Fibroblast of skin of right quadriceps (primary cell): ENCODE results near the gene CTNNAL1.
"Not testable (repeated sequence)": the region's sequence is repeated elsewhere in the genome, so short reads cannot be mapped to it uniquely, and the experiment has no call there.

Experiments used
- DNase-seq: peaks from one replicate; pipeline ENCODE4 v3.0.0-alpha.2; 2013

Gene CTNNAL1, protein sequence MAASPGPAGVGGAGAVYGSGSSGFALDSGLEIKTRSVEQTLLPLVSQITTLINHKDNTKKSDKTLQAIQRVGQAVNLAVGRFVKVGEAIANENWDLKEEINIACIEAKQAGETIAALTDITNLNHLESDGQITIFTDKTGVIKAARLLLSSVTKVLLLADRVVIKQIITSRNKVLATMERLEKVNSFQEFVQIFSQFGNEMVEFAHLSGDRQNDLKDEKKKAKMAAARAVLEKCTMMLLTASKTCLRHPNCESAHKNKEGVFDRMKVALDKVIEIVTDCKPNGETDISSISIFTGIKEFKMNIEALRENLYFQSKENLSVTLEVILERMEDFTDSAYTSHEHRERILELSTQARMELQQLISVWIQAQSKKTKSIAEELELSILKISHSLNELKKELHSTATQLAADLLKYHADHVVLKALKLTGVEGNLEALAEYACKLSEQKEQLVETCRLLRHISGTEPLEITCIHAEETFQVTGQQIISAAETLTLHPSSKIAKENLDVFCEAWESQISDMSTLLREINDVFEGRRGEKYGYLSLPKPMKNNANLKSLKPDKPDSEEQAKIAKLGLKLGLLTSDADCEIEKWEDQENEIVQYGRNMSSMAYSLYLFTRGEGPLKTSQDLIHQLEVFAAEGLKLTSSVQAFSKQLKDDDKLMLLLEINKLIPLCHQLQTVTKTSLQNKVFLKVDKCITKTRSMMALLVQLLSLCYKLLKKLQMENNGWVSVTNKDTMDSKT

DNA sequence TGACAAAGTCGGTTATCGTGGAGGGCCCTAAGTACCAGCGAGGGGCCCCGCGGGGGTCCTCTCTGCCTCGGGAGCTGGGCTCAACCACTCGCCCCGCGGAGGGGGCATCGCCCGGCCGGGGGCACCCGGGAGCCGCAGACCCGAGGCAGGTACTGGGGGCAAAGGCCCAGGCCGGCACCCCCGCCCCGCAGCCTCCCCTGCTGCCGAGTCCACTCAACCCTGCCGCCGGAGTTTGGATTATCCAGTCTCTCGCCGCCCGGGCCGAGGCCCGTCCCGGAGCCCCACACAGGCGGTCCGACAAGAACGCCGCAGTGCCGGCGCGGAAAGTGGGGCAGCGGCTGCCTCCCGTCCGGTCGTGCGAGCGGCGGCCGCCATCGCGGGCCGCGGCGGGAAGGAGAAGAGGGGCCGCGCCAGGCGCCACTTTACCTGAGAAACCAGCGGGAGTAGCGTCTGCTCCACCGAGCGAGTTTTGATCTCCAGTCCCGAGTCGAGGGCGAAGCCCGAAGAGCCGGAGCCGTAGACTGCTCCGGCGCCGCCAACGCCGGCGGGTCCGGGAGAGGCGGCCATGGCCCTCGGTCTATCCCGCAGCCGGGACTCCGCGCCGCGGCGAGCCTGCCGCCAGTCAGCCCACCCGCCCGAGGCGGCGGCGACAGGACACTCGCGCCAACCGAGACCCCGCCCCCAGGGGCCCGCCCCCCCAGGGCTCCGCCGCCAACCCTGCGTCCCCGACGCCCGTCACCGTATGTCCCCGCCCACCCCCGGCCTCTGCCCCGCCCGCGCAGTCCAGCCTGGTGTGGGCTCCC lies at the start of gene CTNNAL1:
TSS of gene CTNNAL1 (minus strand) at position 624 of the 803 bp plus-strand sequence. CDS start at position 567, 57 bp downstream.
- peak; percentile 88 for DNase-seq

DNA sequence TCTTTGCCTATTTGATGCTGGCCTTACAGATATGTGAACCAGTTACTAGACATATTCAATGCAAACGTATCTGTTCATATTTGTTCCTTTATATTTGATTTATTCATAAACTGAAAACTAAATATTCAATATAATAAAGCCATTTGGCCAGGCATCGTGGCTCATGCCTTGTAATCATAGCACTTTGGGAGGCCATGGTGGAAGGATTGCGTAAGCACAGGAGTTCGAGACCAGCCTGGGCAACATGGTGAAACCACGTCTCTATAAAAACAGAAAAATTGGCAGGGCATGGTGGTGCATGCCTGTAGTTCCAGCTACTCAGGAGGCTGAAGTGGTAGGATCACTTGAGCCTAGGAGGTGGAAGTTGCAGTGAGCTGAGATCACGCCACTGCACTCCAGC lies 49.2 kb upstream of the CTNNAL1 start:
- DNase-seq: no peak

DNA sequence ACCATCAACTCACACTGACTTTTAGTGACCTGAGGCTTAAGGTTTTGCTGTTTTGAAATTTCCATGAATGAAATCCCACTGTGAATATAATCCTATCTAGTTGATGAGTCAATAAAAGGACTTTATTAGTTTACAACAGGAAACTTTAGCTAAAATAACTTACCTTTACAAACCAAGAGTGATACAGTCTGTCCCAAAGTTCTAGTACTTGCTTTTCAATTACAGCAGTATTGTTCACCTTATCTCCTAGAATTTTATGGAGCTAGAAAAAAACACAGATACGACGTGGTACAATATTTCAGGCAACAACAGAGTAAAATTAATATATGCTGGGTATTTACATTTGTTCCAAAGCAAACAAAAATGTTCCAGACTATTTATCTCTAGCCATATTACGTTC lies 46.9 kb upstream of the CTNNAL1 start:
- no peak for DNase-seq

- not testable (repeated sequence) for DNase-seq
Observed at GRCh38 chr9:109053121-109053520, 39.8 kb upstream of the CTNNAL1 start.

GRCh38 chr9:109052416-109052815 lies 39.1 kb upstream of the CTNNAL1 start:
- peak; percentile 31 for DNase-seq

- no peak for DNase-seq
Observed at GRCh38 chr9:109051733-109052132, 38.4 kb upstream of the CTNNAL1 start.

GRCh38 chr9:109050444-109050843 lies 37.1 kb upstream of the CTNNAL1 start:
- DNase-seq: no peak

DNA sequence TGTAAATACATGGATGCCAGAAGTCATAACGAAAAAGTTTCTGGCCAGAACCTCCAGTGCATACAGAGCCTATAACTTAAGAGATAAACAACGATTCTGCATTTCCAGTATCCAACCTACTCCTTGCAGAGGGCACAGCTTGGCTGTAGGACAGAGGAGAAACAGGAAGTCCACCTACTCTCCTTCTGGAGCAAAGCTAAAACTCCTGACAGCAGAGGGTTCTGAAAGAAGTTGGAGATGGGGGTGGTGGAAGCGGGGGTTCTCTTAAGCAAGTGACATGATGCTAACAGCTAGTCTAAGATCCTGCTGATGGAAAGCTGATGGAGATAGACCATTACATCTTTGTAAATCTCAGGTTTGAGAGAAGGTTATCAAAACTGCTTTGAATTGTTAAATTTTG lies 35.5 kb upstream of the CTNNAL1 start:
- no peak for DNase-seq

DNA sequence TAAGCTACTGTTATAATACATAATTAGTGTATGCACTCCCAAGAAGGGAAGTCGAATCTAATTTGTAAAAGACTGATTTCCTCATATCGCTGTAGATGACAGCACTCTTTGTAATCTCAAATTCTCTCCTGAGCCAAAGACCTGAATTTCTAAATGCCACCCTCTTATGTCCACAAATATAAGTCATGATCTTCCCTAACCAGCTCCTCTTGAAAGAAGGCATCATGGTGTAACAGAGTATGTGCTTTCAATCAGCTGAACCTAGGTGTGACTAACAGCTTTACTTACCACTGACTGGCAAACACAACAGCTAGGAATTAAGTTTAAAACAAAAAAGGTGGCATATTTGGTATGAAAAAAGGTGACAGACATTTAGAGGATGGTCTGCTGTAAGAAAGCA lies 34.0 kb upstream of the CTNNAL1 start:
- no peak for DNase-seq

DNA sequence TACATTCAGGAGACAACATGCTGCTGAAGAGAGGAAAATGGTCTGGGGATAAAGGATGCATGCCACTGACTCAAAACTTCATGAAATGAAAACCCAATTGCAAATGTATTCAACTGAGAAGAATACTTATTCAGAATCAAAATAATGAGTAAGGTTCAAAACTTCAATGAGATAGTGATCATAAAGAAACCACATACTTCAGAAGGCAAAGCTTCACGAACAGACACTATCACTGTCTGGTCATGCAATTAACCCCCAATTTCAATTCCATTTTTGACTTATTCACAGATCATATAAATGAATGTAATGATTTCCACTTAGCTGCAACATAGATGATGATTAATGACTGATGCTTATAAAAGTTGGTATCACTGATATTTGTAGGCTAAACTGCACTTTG lies 33.0 kb upstream of the CTNNAL1 start:
- DNase-seq: no peak

GRCh38 chr9:109043578-109043977 lies 30.3 kb upstream of the CTNNAL1 start:
- no peak for DNase-seq

GRCh38 chr9:109040571-109040970 lies 27.3 kb upstream of the CTNNAL1 start:
- DNase-seq: no peak

DNA sequence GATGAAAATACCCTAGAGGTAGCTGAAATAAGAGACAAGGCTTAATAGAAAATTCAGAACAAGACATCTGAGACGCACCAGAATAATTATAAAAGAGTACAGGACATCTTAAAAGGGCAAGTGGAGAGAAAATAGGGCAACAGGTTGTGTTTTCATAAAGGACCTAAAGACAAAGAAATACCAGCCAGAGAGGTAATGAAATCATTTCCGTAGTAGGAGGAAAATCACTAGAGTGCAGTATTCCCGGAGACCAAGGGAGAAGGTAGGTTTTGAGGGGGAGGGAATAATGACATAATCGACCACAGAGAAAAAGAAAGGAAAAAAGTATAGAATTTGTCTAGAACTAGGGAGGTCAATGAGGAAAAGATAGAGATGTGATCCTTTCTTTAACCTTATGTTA lies 26.2 kb upstream of the CTNNAL1 start:
- DNase-seq: no peak

GRCh38 chr9:109037946-109038715 lies 24.8 kb upstream of the CTNNAL1 start:
- no peak for DNase-seq

- no peak for DNase-seq
Observed at GRCh38 chr9:109036744-109037680, 23.7 kb upstream of the CTNNAL1 start.

DNA sequence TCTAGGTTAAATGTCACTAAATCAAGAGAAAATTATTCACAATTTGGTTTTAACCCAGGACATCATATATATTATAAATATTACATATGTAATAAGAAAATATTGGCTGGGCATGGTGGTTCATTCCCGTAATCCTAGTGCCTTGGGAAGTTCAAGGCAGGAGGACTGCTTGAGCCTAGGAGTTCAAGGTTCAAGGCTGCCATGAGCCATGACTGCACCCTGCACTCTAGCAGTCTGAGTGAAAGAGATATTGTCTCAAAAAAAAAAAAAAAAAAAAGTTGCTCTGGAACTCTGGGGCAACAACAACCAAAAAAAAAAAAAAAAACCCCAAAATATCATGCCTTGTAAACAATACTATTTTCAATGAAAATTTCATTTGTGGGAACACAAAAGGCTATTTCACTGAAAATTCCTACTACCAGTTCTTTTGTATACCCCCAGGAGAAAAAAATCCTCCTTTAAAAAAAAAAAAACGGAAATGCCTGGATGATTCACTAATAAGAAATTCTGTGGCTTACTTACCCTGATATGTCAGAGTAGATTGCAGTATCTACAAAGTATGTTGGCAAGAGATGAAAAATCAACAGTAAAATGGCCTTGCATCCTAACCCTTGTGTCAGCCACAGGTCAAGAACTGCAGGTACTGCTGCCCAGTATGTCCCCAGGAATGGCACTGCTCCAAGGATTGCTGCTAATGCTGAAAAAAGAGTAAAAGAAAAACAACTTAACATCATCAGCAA lies 22.6 kb upstream of the CTNNAL1 start:
- DNase-seq: peak; percentile 85

- peak; percentile 47 for DNase-seq
Observed at GRCh38 chr9:109033941-109034700, 20.8 kb upstream of the CTNNAL1 start.

- DNase-seq: peak; percentile 28
Observed at GRCh38 chr9:109031241-109031640, 17.9 kb upstream of the CTNNAL1 start.

GRCh38 chr9:109030426-109030825 lies 17.1 kb upstream of the CTNNAL1 start:
- no peak for DNase-seq

DNA sequence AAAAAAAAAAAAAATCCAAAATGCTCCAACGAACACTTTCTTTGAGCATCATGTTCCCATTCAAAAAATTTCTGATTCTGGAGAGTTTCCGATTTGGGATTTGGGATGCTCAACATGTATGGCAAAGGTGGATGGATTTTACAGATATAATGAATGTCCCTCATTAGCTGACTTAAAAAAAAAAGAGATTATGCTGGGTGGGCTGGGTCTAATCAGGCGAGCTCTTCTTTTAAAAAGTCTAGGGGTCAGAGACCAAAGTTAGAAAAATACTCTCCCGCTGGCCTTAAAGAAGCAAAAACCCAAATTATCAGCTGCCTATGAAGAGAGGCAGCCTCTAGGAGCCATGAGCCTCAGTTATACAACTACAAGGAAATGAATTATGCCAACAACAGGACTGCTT lies 15.2 kb upstream of the CTNNAL1 start:
- no peak for DNase-seq
